K562 (cell line): ENCODE measurements around the gene NONO.

ENCODE experiments used
- ATF2 ChIP-seq: sonication (generic); formaldehyde crosslinking; IDR thresholded peaks from 2 replicates; pipeline ENCODE4 v1.8.1; 2022; ENCODE audit warnings: missing genetic modification reagents
- CTCF ChIP-seq, 3 experiments: IDR thresholded peaks in 2 of 3; conservative IDR thresholded peaks in 1 of 3; 2 replicates each; pipeline ENCODE4 v1.5.1; 2011 to 2012; ENCODE audit warnings: low read length in 3 of 3, mild to moderate bottlenecking in 3 of 3, control low read depth in 2 of 3, improper control_type of control experiment in 1 of 3, inconsistent platforms in 1 of 3, low read depth in 1 of 3, mixed read lengths in 1 of 3, moderate library complexity in 1 of 3; ENCODE audit not compliant: insufficient read depth in 2 of 3
- CTCFL ChIP-seq: IDR thresholded peaks from 2 replicates; pipeline ENCODE4 v1.6.1; 2011; ENCODE audit warnings: borderline replicate concordance, low read depth, mild to moderate bottlenecking, moderate library complexity, low read length; ENCODE audit not compliant: insufficient read depth, poor library complexity, severe bottlenecking
- EGR1 ChIP-seq: fragments of 450-650 bp; conservative IDR thresholded peaks from 2 replicates; pipeline ENCODE4 v1.6.1; 2017; ENCODE audit warnings: mild to moderate bottlenecking
- IRF1 ChIP-seq: sonication (generic); formaldehyde crosslinking; IDR thresholded peaks from 2 replicates; pipeline ENCODE4 v1.8.0; 2022; ENCODE audit warnings: missing genetic modification reagents, mild to moderate bottlenecking, borderline replicate concordance
- MXI1 ChIP-seq: IDR thresholded peaks from 2 replicates; pipeline ENCODE4 v1.6.1; 2011; ENCODE audit warnings: low read depth, mild to moderate bottlenecking, improper control_type of control experiment, low read length
- PHB2 ChIP-seq: fragments of 450-650 bp; IDR thresholded peaks from 2 replicates; pipeline ENCODE4 v1.6.1; 2017; ENCODE audit warnings: low read depth
- POLR2A ChIP-seq: fragments of 450-650 bp; conservative IDR thresholded peaks from 2 replicates; pipeline ENCODE4 v1.6.1; 2016
- SNIP1 ChIP-seq: fragments of 450-650 bp; IDR thresholded peaks from 2 replicates; pipeline ENCODE4 v1.7.1; 2017; ENCODE audit warnings: low read depth, mild to moderate bottlenecking
- ZBTB7A ChIP-seq: IDR thresholded peaks from 2 replicates; pipeline ENCODE4 v1.6.1; 2011; ENCODE audit warnings: low read depth, mild to moderate bottlenecking, low read length, moderate library complexity, borderline replicate concordance; ENCODE audit not compliant: control insufficient read depth
- ZNF280B ChIP-seq: fragments of 250-450 bp; sonication (Bioruptor Pico); IDR thresholded peaks from 2 replicates; pipeline ENCODE4 v1.5.1; 2021; ENCODE audit warnings: mild to moderate bottlenecking
- ZNF707 ChIP-seq: fragments of 250-450 bp; sonication (Bioruptor Pico); conservative IDR thresholded peaks from 2 replicates; pipeline ENCODE4 v1.8.0; 2022; ENCODE audit warnings: inconsistent platforms, mild to moderate bottlenecking, moderate library complexity

- TF ChIP-seq IRF1 (CRISPR knock-in tag) (no peak), EGR1 (no peak), ZNF707 (no peak), ZNF280B (CRISPR knock-in tag) (no peak), ATF2 (no peak), POLR2A (no peak), MXI1 (no peak), CTCF (IDR thresholded peaks at IDR 0.05 in 2 of 3, conservative IDR thresholded peaks at IDR 0.05 in 1 of 3; ENCODE audit: insufficient read depth in 2 of 3, low read depth in 1 of 3, low read length in 3 of 3) (no peak), ZBTB7A (no peak), PHB2 (no peak), SNIP1 (no peak), CTCFL (no peak)
Measured at GRCh38 chrX:71250841-71251240, 32.6 kb upstream of the NONO start.
